ENCODE measurements around the gene ZNF319. TPM values are rescaled to one million over a fixed set of nuclear protein-coding genes. Genes with fewer than 3 reads are reported as not detected.

Gene ZNF319
- polyA plus RNA-seq, 3 donors, result 1.9 to 11.5 (median 4.7) TPM

DNA sequence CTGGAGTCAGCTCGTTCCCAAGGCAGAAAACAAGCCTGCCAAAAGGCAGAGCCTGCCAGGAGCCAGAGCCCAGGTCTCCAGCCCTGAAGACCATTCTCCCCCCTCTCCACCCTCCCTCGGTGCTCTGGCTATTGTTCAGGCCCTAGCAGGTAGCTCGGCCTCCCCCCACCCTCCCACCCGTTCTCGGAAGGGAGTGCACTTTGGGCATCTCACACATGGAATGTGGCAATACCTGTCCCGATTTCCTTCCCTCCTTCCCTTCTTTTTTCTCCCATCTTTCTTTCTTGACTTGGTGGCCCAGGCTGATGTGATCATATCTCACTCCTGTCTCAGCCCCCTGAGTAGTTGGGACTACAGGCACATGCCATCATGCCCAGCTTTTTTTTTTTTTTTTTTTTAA is 41.9 kb downstream of the ZNF319 start:
- Histone ChIP-seq H3K9me3 (replicated peaks in 1 of 2; ENCODE audit: control insufficient read depth in 1 of 2, insufficient read depth in 1 of 2, low read length in 2 of 2) (no peaks in the 10 kb centered on the region), H3K36me3 (replicated peaks in 1 of 2; ENCODE audit: control insufficient read depth in 1 of 2, insufficient read depth in 2 of 2, low read length in 2 of 2) (no peaks in the 10 kb centered on the region), H3K27ac (ENCODE audit: low read depth in 1 of 2, low read length in 2 of 2) (no peak overlapping the region), H2AFZ (ENCODE audit: insufficient read depth, low read depth, low read length, poor library complexity, severe bottlenecking) (no peak overlapping the region), H3K4me2 (replicated peaks; ENCODE audit: extremely low read depth, low read length, poor library complexity, severe bottlenecking) (no peak overlapping the region), H3K79me2 (ENCODE audit: insufficient read depth, low read length) (no peaks in the 10 kb centered on the region), H3K9ac (ENCODE audit: insufficient read depth, low read length, poor library complexity, severe bottlenecking) (no peak overlapping the region), H4K20me1 (ENCODE audit: insufficient read depth, low read length) (no peaks in the 10 kb centered on the region), H3K4me3 (replicated peaks in 1 of 3; ENCODE audit: low read depth in 2 of 3, low read length in 3 of 3) (no peak overlapping the region), H3K27me3 (ENCODE audit: control insufficient read depth in 2 of 2, insufficient read depth in 2 of 2, low read length in 2 of 2) (no peaks in the 10 kb centered on the region), H3K4me1 (ENCODE audit: control insufficient read depth in 1 of 2, insufficient read depth in 2 of 2, low read length in 2 of 2) (no peaks in the 10 kb centered on the region)
- WGBS (ENCODE audit: insufficient coverage), result 77% methylated on average over 2 of the region's 6 CpGs
- DNase-seq, result no peak
- Mint-ChIP-seq H3K9me3 (peaks cover 0 to 2% (median 0%) of the 10 kb centered on the region in 7 donors), H3K4me3 (no peak overlapping the region), H3K4me1 (no peaks in the 10 kb centered on the region), H3K27me3 (ENCODE audit: low read depth in 3 of 3) (peaks cover 0 to 5% (median 2%) of the 10 kb centered on the region in 3 donors), H3K36me3 (no peaks in the 10 kb centered on the region), H3K27ac (no peak overlapping the region)
- intact Hi-C loops (cut with micrococcal nuclease), result no loop called here
- TF ChIP-seq, protein P1, sequence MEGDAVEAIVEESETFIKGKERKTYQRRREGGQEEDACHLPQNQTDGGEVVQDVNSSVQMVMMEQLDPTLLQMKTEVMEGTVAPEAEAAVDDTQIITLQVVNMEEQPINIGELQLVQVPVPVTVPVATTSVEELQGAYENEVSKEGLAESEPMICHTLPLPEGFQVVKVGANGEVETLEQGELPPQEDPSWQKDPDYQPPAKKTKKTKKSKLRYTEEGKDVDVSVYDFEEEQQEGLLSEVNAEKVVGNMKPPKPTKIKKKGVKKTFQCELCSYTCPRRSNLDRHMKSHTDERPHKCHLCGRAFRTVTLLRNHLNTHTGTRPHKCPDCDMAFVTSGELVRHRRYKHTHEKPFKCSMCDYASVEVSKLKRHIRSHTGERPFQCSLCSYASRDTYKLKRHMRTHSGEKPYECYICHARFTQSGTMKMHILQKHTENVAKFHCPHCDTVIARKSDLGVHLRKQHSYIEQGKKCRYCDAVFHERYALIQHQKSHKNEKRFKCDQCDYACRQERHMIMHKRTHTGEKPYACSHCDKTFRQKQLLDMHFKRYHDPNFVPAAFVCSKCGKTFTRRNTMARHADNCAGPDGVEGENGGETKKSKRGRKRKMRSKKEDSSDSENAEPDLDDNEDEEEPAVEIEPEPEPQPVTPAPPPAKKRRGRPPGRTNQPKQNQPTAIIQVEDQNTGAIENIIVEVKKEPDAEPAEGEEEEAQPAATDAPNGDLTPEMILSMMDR (IDR thresholded peaks at IDR 0.05), result no peak

DNA sequence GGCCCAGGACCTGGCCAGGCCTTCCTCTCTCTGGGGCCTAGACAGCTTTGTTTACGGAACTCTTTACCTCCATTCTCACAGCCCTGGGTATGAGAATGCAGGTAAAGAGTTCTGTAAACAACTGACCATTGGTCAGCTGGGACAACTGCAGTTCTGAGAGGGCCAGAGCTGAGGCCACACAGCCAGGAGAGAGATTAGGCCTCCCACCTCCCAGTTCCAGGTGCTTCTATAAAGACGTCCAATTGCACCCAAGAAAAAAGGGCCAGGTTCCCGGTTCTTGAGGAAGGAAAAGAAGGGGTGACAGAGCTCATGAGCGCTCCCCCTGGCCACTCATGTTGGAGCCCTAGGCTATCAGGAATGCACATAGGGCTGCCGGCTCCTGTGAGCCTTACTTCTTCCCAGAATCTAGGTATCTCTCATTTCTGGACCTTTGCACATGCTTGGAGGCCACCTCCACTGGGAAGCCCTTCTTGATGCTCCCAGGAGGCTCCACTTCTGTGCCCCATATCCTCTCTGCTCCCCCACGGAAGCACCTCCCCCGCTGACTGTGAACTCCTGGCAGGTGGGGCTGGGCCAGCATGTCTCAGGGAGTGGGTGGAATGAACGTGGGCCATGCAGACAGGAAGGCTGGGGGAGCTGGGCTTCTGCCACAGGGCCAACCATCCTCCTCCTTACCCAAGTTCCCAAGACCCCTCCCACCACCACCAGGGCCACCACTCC is 42.6 kb downstream of the ZNF319 start:
- H3K27me3 ChIP-seq (ENCODE audit: control insufficient read depth in 2 of 2, insufficient read depth in 2 of 2, low read length in 2 of 2), result no peaks in the 10 kb centered on the region
- DNase-seq, result no peak
- intact Hi-C loops (cut with micrococcal nuclease), result no loop called here
- no peak overlapping the region for H3K4me2 ChIP-seq (replicated peaks; ENCODE audit: extremely low read depth, low read length, poor library complexity, severe bottlenecking)
- no peak overlapping the region for H3K9ac ChIP-seq (ENCODE audit: insufficient read depth, low read length, poor library complexity, severe bottlenecking)
- H4K20me1 ChIP-seq (ENCODE audit: insufficient read depth, low read length), result no peaks in the 10 kb centered on the region
- no peak overlapping the region for H3K27ac Mint-ChIP-seq
- peaks cover 0 to 3% (median 2%) of the 10 kb centered on the region in 3 donors for H3K27me3 Mint-ChIP-seq (ENCODE audit: low read depth in 3 of 3)
- no peak overlapping the region for H3K4me3 ChIP-seq (replicated peaks in 1 of 3; ENCODE audit: low read depth in 2 of 3, low read length in 3 of 3)
- H3K4me3 Mint-ChIP-seq, result no peak overlapping the region
- H3K9me3 ChIP-seq (replicated peaks in 1 of 2; ENCODE audit: control insufficient read depth in 1 of 2, insufficient read depth in 1 of 2, low read length in 2 of 2), result no peaks in the 10 kb centered on the region
- no peaks in the 10 kb centered on the region for H3K4me1 ChIP-seq (ENCODE audit: control insufficient read depth in 1 of 2, insufficient read depth in 2 of 2, low read length in 2 of 2)
- peaks cover 0 to 2% (median 0%) of the 10 kb centered on the region in 7 donors for H3K9me3 Mint-ChIP-seq
- 68% methylated on average over 5 of the region's 8 CpGs for WGBS (ENCODE audit: insufficient coverage)
- H3K36me3 Mint-ChIP-seq, result no peaks in the 10 kb centered on the region
- no peaks in the 10 kb centered on the region for H3K36me3 ChIP-seq (replicated peaks in 1 of 2; ENCODE audit: control insufficient read depth in 1 of 2, insufficient read depth in 2 of 2, low read length in 2 of 2)
- no peak overlapping the region for H2AFZ ChIP-seq (ENCODE audit: insufficient read depth, low read depth, low read length, poor library complexity, severe bottlenecking)
- H3K79me2 ChIP-seq (ENCODE audit: insufficient read depth, low read length), result no peaks in the 10 kb centered on the region
- H3K27ac ChIP-seq (ENCODE audit: low read depth in 1 of 2, low read length in 2 of 2), result no peak overlapping the region
- H3K4me1 Mint-ChIP-seq, result no peaks in the 10 kb centered on the region
- TF ChIP-seq, protein P1 (IDR thresholded peaks at IDR 0.05), result no peak

Measured in CD14-positive monocyte (primary cell).